Fibroblast of villous mesenchyme (primary cell): Measurements from ENCODE around the gene TMEM128. TPM values are rescaled to one million over a fixed set of nuclear protein-coding genes. Genes with fewer than 3 reads are reported as not detected.

ENCODE experiments used
- DNase-seq: peaks from one replicate; pipeline ENCODE4 v3.0.0-alpha.2; 2010; ENCODE audit warnings: low read depth
- H3K4me3 ChIP-seq: 2 replicates; pipeline ENCODE4 v1.5.1; 2011; ENCODE audit warnings: low read depth, mild to moderate bottlenecking, low read length
- CTCF ChIP-seq: IDR thresholded peaks from 2 replicates; pipeline ENCODE4 v1.5.1; 2012; ENCODE audit warnings: low read depth, mild to moderate bottlenecking, low read length; ENCODE audit not compliant: insufficient read depth
- total RNA-seq: library from RNA; depleted of rRNA; stranded (reverse); fragments of >200 nt; gene quantifications from 2 replicates; pipeline ENCODE4 v1.2.3, GENCODE V29; 2012

Gene TMEM128
- total RNA-seq, 1 donor = 31.5 TPM

GRCh38 chr4:4233610-4234009 lies 14.4 kb downstream of the TMEM128 start:
- TF ChIP-seq CTCF = no peak

GRCh38 chr4:4228356-4228668 lies 19.7 kb downstream of the TMEM128 start:
- no peak for TF ChIP-seq CTCF
- DNase-seq = no peak
- H3K4me3 ChIP-seq = no peak overlapping the region

More at GRCh38 chr4:4233610-4234009, 14.4 kb downstream of the TMEM128 start:
- no peak for DNase-seq
- no peak overlapping the region for H3K4me3 ChIP-seq

GRCh38 chr4:4227510-4228355 lies 20.3 kb downstream of the TMEM128 start:
- DNase-seq = no peak
- TF ChIP-seq CTCF = no peak
- H3K4me3 ChIP-seq = no peak overlapping the region

- no peak within 1 kb of the TSS for H3K4me3 ChIP-seq
- DNase-seq = no peak
- no peak for TF ChIP-seq CTCF
These were observed 21.2 kb downstream of the TMEM128 start, which contains the start of gene OTOP1 for GRCh38 chr4:4226606-4227438. TSS of gene OTOP1 (minus strand) at chr4:4226929. CDS start at chr4:4226864, 65 bp downstream.

- no peak overlapping the region for H3K4me3 ChIP-seq
- TF ChIP-seq CTCF = no peak
- peak; percentile 3 for DNase-seq
These were observed 22.0 kb downstream of the TMEM128 start for GRCh38 chr4:4225915-4226605.

- no peak for TF ChIP-seq CTCF
- H3K4me3 ChIP-seq = no peak overlapping the region
- DNase-seq = no peak
These were observed 30.9 kb downstream of the TMEM128 start for GRCh38 chr4:4217113-4217512.
